ENCODE data around the gene ABHD17A. TPM values are rescaled to one million over a fixed set of nuclear protein-coding genes. Genes with fewer than 3 reads are reported as not detected.
A peak's percentile ranks its signal among the peaks of the same experiment; 100 is the strongest.

The ABHD17A gene
- total and polyA plus RNA-seq, 9 of the 15 experiments (the other 6 are each of a cell fraction or from before 2014, with no cell fraction given), result 0.04 to 135 (median 21.8) TPM; not detected in 1

- FAIRE-seq, result no peak
- peaks cover 10% of the 10 kb centered on the region for H4K20me1 ChIP-seq (replicated peaks; ENCODE audit: control insufficient read depth, insufficient read depth, low read length)
- H3K9me3 ChIP-seq (replicated peaks; ENCODE audit: control insufficient read depth, insufficient read depth, low read depth, low read length), result no peaks in the 10 kb centered on the region
- intact Hi-C loops (cut with micrococcal nuclease) (no loop called here), in situ Hi-C loops (cut with MboI) (no loop called here)
- TF ChIP-seq EGR1 (conservative IDR thresholded peaks at IDR 0.05) (peak; percentile 81), RBFOX2 (IDR thresholded peaks at IDR 0.05; ENCODE audit: low read depth, low read length) (0 out of 2 replicates have a peak, but pooled peaks have one; percentile 34), EZH2 (IDR thresholded peaks at IDR 0.05; ENCODE audit: borderline replicate concordance, low read depth, low read length) (no peak), FIP1L1 (IDR thresholded peaks at IDR 0.05; ENCODE audit: low read depth, low read length, poor library complexity, severe bottlenecking) (peak; percentile 33), HNRNPL (IDR thresholded peaks at IDR 0.05; ENCODE audit: low read depth, low read length) (peak; percentile 42; the same call in 1 of the 2 replicates), FOXA3 (CRISPR knock-in tag; conservative IDR thresholded peaks at IDR 0.05 in 1 of 2, IDR thresholded peaks at IDR 0.05 in 1 of 2) (no peak), CTBP1 (IDR thresholded peaks at IDR 0.05; ENCODE audit: borderline replicate concordance) (no peak), POLR2G (IDR thresholded peaks at IDR 0.05; ENCODE audit: low read depth, low read length) (peak; percentile 59), KLF6 (CRISPR knock-in tag; IDR thresholded peaks at IDR 0.05; ENCODE audit: borderline replicate concordance) (no peak), ZKSCAN8 (CRISPR knock-in tag; IDR thresholded peaks at IDR 0.05) (peak; percentile 92), ZBTB8A (IDR thresholded peaks at IDR 0.05; ENCODE audit: partially characterized antibody) (no peak)
- no TSS peak for BruUV-seq (replicated peaks)
- no peak overlapping the region for H2AFZ ChIP-seq (ENCODE audit: low read depth, low read length)
- peak overlapping the region; percentile 63; the same call in 1 of the 3 replicates for H3K27ac ChIP-seq (ENCODE audit: extremely low read depth, low read depth, low read length)
- no peak overlapping the region for H3K4me2 ChIP-seq (ENCODE audit: insufficient read depth, low read length)
- H3K4me3 ChIP-seq, result no peak overlapping the region
- peak in 1 of 4 experiments; percentile 59 for DNase-seq (ENCODE audit: extremely low read depth in 1 of 4, low spot score in 3 of 4)
- peaks cover 45 to 82% of the 10 kb centered on the region in 2 experiments for H3K4me1 ChIP-seq (replicated peaks in 1 of 2; ENCODE audit: control insufficient read depth in 2 of 2, insufficient read depth in 2 of 2, low read length in 2 of 2)
- 63% methylated on average over 21 of the region's 66 CpGs for WGBS (ENCODE audit: insufficient coverage, low coverage, missing lambda C conversion rate)
- peaks cover 82% of the 10 kb centered on the region for H3K79me2 ChIP-seq (ENCODE audit: control insufficient read depth, insufficient read depth, low read length)
- H3K27me3 ChIP-seq (ENCODE audit: control insufficient read depth in 2 of 2, insufficient read depth in 2 of 2, low read length in 2 of 2), result no peaks in the 10 kb centered on the region
- no peak for ATAC-seq
- peak overlapping the region in 1 of 2 experiments; percentile 88; a peak in 2 of 4 replicates for H3K9ac ChIP-seq (ENCODE audit: insufficient read depth in 1 of 2, low read depth in 2 of 2, low read length in 2 of 2)
- POLR2A ChIA-PET, result no interaction called here
- CTCF ChIA-PET (ENCODE audit: low intra/inter-chr PET ratio), result no interaction called here
- H3K36me3 ChIP-seq (ENCODE audit: control insufficient read depth, insufficient read depth, low read length), result peaks cover 35% of the 10 kb centered on the region; the same call in 1 of the 3 replicates
- H3K9me1 ChIP-seq (ENCODE audit: control insufficient read depth, insufficient read depth, low read length), result no peaks in the 10 kb centered on the region
Measured at GRCh38 chr19:1851654-1852580, 33.4 kb downstream of the ABHD17A start.

Data from K562 (cell line).